SK-N-SH treated with all-trans-retinoic acid at 6 μM for 48 hours (cell line): Measurements from ENCODE around the gene PSMA2.

Experiments used
- ATAC-seq: fragments of 200-7000 bp; cut with Tn5 transposase; 3 replicates; pipeline ENCODE4 v1.9.1; 2020; ENCODE audit warnings: mild to moderate bottlenecking, moderate library complexity
- ARNTL ChIP-seq: fragments of 450-650 bp; formaldehyde crosslinking; IDR thresholded peaks from 2 replicates; pipeline ENCODE4 v1.5.0; 2020; ENCODE audit warnings: low read depth, mild to moderate bottlenecking, moderate library complexity, borderline replicate concordance
- CREB5 ChIP-seq: fragments of 250-450 bp; sonication (Bioruptor Pico); IDR thresholded peaks from 2 replicates; pipeline ENCODE4 v1.5.1; 2020; ENCODE audit warnings: low read depth, mild to moderate bottlenecking, moderate library complexity
- CSDC2 ChIP-seq: fragments of 250-450 bp; sonication (Bioruptor Pico); IDR thresholded peaks from 2 replicates; pipeline ENCODE4 v1.5.0; 2020; ENCODE audit warnings: mild to moderate bottlenecking, moderate library complexity
- ESRRG ChIP-seq: fragments of 250-450 bp; sonication (Bioruptor Pico); IDR thresholded peaks from 2 replicates; pipeline ENCODE4 v1.6.1; 2021; ENCODE audit warnings: mild to moderate bottlenecking
- GLIS3 ChIP-seq: fragments of 250-450 bp; sonication (Bioruptor Pico); IDR thresholded peaks from 2 replicates; pipeline ENCODE4 v1.5.0; 2020; ENCODE audit warnings: mild to moderate bottlenecking, moderate library complexity
- ISL1 ChIP-seq: fragments of 250-450 bp; sonication (Bioruptor Pico); IDR thresholded peaks from 2 replicates; pipeline ENCODE4 v2.1.2; 2022; ENCODE audit warnings: mild to moderate bottlenecking, moderate library complexity
- OSR1 ChIP-seq: fragments of 250-450 bp; sonication (Bioruptor Pico); IDR thresholded peaks from 2 replicates; pipeline ENCODE4 v1.8.0; 2022; ENCODE audit warnings: moderate library complexity, mild to moderate bottlenecking, inconsistent platforms
- PPARA ChIP-seq: fragments of 250-450 bp; sonication (Bioruptor Pico); IDR thresholded peaks from 2 replicates; pipeline ENCODE4 v1.5.0; 2020; ENCODE audit warnings: mild to moderate bottlenecking, borderline replicate concordance
- RARB ChIP-seq: fragments of 250-450 bp; sonication (Bioruptor Pico); IDR thresholded peaks from 2 replicates; pipeline ENCODE4 v1.8.0; 2021; ENCODE audit warnings: mild to moderate bottlenecking, moderate library complexity
- SNAI2 ChIP-seq: fragments of 250-450 bp; sonication (Bioruptor Pico); IDR thresholded peaks from 2 replicates; pipeline ENCODE4 v1.5.0; 2020; ENCODE audit warnings: mild to moderate bottlenecking, moderate library complexity
- TCF4 ChIP-seq: fragments of 250-450 bp; sonication (Bioruptor Pico); IDR thresholded peaks from 2 replicates; pipeline ENCODE4 v1.8.0; 2021; ENCODE audit warnings: mild to moderate bottlenecking, moderate library complexity, borderline replicate concordance
- TOX ChIP-seq: fragments of 250-450 bp; sonication (Bioruptor Pico); IDR thresholded peaks from 2 replicates; pipeline ENCODE4 v1.8.0; 2021; ENCODE audit warnings: mild to moderate bottlenecking, moderate library complexity, borderline replicate concordance
- TSHZ2 ChIP-seq: fragments of 250-450 bp; sonication (Bioruptor Pico); IDR thresholded peaks from 2 replicates; pipeline ENCODE4 v1.5.0; 2020; ENCODE audit warnings: mild to moderate bottlenecking, moderate library complexity
- ZC3H10 ChIP-seq: fragments of 250-450 bp; sonication (Bioruptor Pico); IDR thresholded peaks from 2 replicates; pipeline ENCODE4 v1.5.1; 2021; ENCODE audit warnings: mild to moderate bottlenecking, moderate library complexity
- ZFP30 ChIP-seq: fragments of 450-650 bp; formaldehyde crosslinking; IDR thresholded peaks from 2 replicates; pipeline ENCODE4 v1.5.0; 2022; ENCODE audit warnings: mild to moderate bottlenecking, moderate library complexity
- ZNF565 ChIP-seq: fragments of 450-650 bp; formaldehyde crosslinking; conservative IDR thresholded peaks from 2 replicates; pipeline ENCODE4 v1.5.0; 2020; ENCODE audit warnings: low read depth, mild to moderate bottlenecking, moderate library complexity
- ZNF70 ChIP-seq: fragments of 450-650 bp; formaldehyde crosslinking; IDR thresholded peaks from 2 replicates; pipeline ENCODE4 v1.5.0; 2020; ENCODE audit warnings: mild to moderate bottlenecking, moderate library complexity
- TF ChIP-seq, protein P1 (sequence below): fragments of 250-450 bp; sonication (Bioruptor Pico); IDR thresholded peaks from 2 replicates; pipeline ENCODE4 v1.5.1; 2021; ENCODE audit warnings: mild to moderate bottlenecking, moderate library complexity
- TF ChIP-seq, protein P2 (sequence below): fragments of 250-450 bp; sonication (Bioruptor Pico); IDR thresholded peaks from 2 replicates; pipeline ENCODE4 v1.8.0; 2020; ENCODE audit warnings: mild to moderate bottlenecking, moderate library complexity, borderline replicate concordance

PSMA2 gene

DNA sequence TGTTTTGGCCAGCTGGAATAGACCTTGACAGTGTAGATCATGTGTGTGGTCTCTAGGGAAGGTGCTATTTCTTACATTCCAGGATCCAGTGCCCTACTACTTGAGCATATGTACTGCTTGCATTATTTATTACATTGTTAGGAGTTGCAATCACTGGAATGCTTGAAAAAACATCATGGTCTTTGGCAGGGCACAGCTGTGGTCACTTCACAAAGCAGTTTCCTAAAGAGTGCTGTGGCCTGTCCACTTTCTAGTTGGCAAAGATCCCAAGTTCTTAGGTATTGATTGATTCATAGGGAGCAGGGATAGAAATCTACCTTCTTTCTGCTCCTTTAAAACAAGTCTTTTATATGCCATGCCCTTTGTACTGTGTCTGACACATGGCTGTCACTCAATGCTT is 24.7 kb downstream of the PSMA2 start:
- ATAC-seq: no peak
- no peak for TF ChIP-seq ZNF565 (CRISPR knock-in tag)
- no peak for TF ChIP-seq PPARA (CRISPR knock-in tag)
- TF ChIP-seq, protein P1, sequence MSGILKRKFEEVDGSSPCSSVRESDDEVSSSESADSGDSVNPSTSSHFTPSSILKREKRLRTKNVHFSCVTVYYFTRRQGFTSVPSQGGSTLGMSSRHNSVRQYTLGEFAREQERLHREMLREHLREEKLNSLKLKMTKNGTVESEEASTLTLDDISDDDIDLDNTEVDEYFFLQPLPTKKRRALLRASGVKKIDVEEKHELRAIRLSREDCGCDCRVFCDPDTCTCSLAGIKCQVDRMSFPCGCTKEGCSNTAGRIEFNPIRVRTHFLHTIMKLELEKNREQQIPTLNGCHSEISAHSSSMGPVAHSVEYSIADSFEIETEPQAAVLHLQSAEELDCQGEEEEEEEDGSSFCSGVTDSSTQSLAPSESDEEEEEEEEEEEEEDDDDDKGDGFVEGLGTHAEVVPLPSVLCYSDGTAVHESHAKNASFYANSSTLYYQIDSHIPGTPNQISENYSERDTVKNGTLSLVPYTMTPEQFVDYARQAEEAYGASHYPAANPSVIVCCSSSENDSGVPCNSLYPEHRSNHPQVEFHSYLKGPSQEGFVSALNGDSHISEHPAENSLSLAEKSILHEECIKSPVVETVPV: no peak
- no peak for TF ChIP-seq ARNTL
- no peak for TF ChIP-seq CSDC2
- no peak for TF ChIP-seq ISL1

- TF ChIP-seq CSDC2 (no peak), ZFP30 (CRISPR knock-in tag) (no peak), TOX (CRISPR knock-in tag) (no peak)
- no peak for ATAC-seq
Observed at GRCh38 chr7:42906181-42906580, 25.8 kb downstream of the PSMA2 start.

GRCh38 chr7:42902331-42902730 is 29.6 kb downstream of the PSMA2 start:
- TF ChIP-seq ZFP30 (CRISPR knock-in tag): no peak
- TF ChIP-seq ARNTL: no peak
- no peak for TF ChIP-seq GLIS3
- no peak for TF ChIP-seq ZNF70
- no peak for TF ChIP-seq CSDC2
- no peak for TF ChIP-seq SNAI2 (CRISPR knock-in tag)
- no peak for TF ChIP-seq ZC3H10 (CRISPR knock-in tag)

GRCh38 chr7:42900842-42901241 is 31.1 kb downstream of the PSMA2 start:
- no peak for TF ChIP-seq SNAI2 (CRISPR knock-in tag)
- TF ChIP-seq ZFP30 (CRISPR knock-in tag): no peak
- no peak for TF ChIP-seq RARB (CRISPR knock-in tag)
- TF ChIP-seq OSR1 (CRISPR knock-in tag): no peak
- no peak for TF ChIP-seq CREB5 (CRISPR knock-in tag)
- TF ChIP-seq, protein P1: no peak
- TF ChIP-seq TSHZ2 (CRISPR knock-in tag): no peak
- TF ChIP-seq, protein P2, sequence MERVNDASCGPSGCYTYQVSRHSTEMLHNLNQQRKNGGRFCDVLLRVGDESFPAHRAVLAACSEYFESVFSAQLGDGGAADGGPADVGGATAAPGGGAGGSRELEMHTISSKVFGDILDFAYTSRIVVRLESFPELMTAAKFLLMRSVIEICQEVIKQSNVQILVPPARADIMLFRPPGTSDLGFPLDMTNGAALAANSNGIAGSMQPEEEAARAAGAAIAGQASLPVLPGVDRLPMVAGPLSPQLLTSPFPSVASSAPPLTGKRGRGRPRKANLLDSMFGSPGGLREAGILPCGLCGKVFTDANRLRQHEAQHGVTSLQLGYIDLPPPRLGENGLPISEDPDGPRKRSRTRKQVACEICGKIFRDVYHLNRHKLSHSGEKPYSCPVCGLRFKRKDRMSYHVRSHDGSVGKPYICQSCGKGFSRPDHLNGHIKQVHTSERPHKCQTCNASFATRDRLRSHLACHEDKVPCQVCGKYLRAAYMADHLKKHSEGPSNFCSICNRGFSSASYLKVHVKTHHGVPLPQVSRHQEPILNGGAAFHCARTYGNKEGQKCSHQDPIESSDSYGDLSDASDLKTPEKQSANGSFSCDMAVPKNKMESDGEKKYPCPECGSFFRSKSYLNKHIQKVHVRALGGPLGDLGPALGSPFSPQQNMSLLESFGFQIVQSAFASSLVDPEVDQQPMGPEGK: no peak
- no peak for TF ChIP-seq ZNF565 (CRISPR knock-in tag)
- TF ChIP-seq PPARA (CRISPR knock-in tag): no peak
- no peak for TF ChIP-seq GLIS3
- TF ChIP-seq TCF4 (CRISPR knock-in tag): no peak
- no peak for TF ChIP-seq ARNTL
- TF ChIP-seq ZC3H10 (CRISPR knock-in tag): no peak
- no peak for TF ChIP-seq ZNF70
- no peak for TF ChIP-seq ESRRG (CRISPR knock-in tag)
- ATAC-seq: no peak

More at GRCh38 chr7:42902331-42902730, 29.6 kb downstream of the PSMA2 start:
- ATAC-seq: no peak
